Stimulated activated naive CD8-positive, alpha-beta T cell treated with anti-CD3 and anti-CD28 coated beads, Interleukin-15, Interleukin-2, amounts not matched to agents 100 U/mL and 50 U/mL, for 24 hours (primary cell): ENCODE measurements around the gene OR5M11.
"Not testable (repeated sequence)": the region's sequence is repeated elsewhere in the genome, so short reads cannot be mapped to it uniquely, and the experiment has no call there.

Source experiments
- ATAC-seq: fragments of 150-1000 bp; cut with Tn5 transposase; one replicate; pipeline ENCODE4 v1.10.0; 2021
- DNase-seq: peaks from one replicate; pipeline ENCODE4 v3.0.0; 2021

The OR5M11 gene

GRCh38 chr11:56543157-56543556 lies at the start of gene OR5M11:
Gene OR5M11, minus strand, starts transcription at chr11:56543257. Its CDS starts 0 bp downstream, at chr11:56543257.
- no peak for DNase-seq
- no peak for ATAC-seq

GRCh38 chr11:56592088-56592717 lies 49.1 kb upstream of the OR5M11 start:
- ATAC-seq, DNase-seq: not testable (repeated sequence)

- ATAC-seq (no peak), DNase-seq (no peak)
These were observed 34.6 kb upstream of the OR5M11 start, which contains the start of gene OR5M10 for GRCh38 chr11:56577621-56578020. Gene OR5M10, minus strand, starts transcription at chr11:56577721. Its CDS starts 0 bp downstream, at chr11:56577721.

GRCh38 chr11:56558574-56558973 lies 15.5 kb upstream of the OR5M11 start:
- no peak for ATAC-seq
- DNase-seq, result no peak

- ATAC-seq, DNase-seq: not testable (repeated sequence)
These were observed 11.6 kb upstream of the OR5M11 start for GRCh38 chr11:56554691-56555090.

- ATAC-seq (no peak), DNase-seq (no peak)
These were observed 2.5 kb upstream of the OR5M11 start for GRCh38 chr11:56545531-56545930.

- ATAC-seq (no peak), DNase-seq (no peak)
These were observed 682 bp upstream of the OR5M11 start for GRCh38 chr11:56543739-56544138.

GRCh38 chr11:56533054-56533740 lies 9.9 kb downstream of the OR5M11 start:
- ATAC-seq, result no peak
- DNase-seq, result no peak

GRCh38 chr11:56531856-56532255 lies 11.2 kb downstream of the OR5M11 start:
- DNase-seq, result no peak
- no peak for ATAC-seq

GRCh38 chr11:56522008-56522407 lies 21.0 kb downstream of the OR5M11 start:
- no peak for ATAC-seq
- no peak for DNase-seq

GRCh38 chr11:56513280-56513679 lies 29.8 kb downstream of the OR5M11 start:
- ATAC-seq (no peak), DNase-seq (no peak)

- no peak for DNase-seq
- no peak for ATAC-seq
These were observed 33.6 kb downstream of the OR5M11 start for GRCh38 chr11:56509439-56509838.

GRCh38 chr11:56497010-56497409 lies 46.0 kb downstream of the OR5M11 start:
- ATAC-seq, result no peak

GRCh38 chr11:56495117-56495516 lies 47.9 kb downstream of the OR5M11 start:
- ATAC-seq (no peak), DNase-seq (no peak)

More at GRCh38 chr11:56497010-56497409, 46.0 kb downstream of the OR5M11 start:
- DNase-seq, result no peak
